Erythroblast (primary cell): ENCODE measurements around the gene MPO.

Source experiments
- GATA1 ChIP-seq: IDR thresholded peaks from 2 replicates; pipeline ENCODE4 v1.6.1; 2011; ENCODE audit warnings: low read depth, mild to moderate bottlenecking, control low read depth, low read length, moderate library complexity
- POLR2A ChIP-seq: IDR thresholded peaks from 2 replicates; pipeline ENCODE4 v1.6.1; 2011; ENCODE audit warnings: mild to moderate bottlenecking, low read length

DNA sequence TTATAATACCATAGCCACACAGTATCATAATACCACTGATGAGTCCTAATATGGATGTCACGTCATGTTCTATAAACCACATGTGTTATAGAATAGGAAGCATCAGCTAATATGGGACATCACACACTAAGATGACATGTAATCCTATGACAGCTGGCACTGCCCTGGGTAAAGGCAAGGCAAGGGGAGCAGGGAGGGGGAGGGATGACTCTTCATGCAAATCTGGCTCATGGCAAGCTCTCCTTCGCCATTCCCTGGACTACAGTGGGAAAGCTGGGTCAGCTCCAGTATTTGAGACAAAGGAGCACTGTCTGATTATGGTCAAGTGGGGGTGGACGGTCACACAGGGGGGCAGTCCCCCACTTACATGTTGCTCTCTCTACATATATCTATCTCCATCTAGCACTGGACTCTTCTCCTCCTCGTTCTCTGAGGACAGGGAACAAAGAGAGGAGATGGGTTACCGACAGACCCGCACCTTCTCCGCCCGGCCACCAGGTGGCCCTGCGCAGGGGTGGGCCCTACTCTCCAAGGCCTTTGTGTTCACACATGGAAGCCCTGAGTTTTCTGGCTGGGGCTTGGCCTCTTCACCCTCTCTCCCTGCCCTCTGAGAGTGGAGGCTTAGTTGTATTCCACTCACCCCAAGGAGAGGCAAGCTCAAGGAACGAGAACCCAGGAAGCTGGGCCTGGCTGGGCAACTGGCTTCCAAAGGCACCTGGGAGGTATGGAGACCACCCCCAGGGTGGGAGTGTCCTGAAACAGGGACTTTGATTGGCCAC lies 23.4 kb upstream of the MPO start:
- no peak for TF ChIP-seq POLR2A
- no peak for TF ChIP-seq GATA1
